Measurements from ENCODE around the gene FBRSL1. TPM values are rescaled to one million over a fixed set of nuclear protein-coding genes. Genes with fewer than 3 reads are reported as not detected.

The FBRSL1 gene
- total and polyA plus RNA-seq, 2 experiments from 2014 or later = 0.63 to 4.6 TPM

- Histone ChIP-seq H3F3A (ENCODE audit: insufficient read depth) (no peaks in the 10 kb centered on the region), H3K9me3 (ENCODE audit: low read depth) (no peaks in the 10 kb centered on the region), H3K4me2 (ENCODE audit: unreplicated experiment) (no peak overlapping the region), H4K20me1 (ENCODE audit: insufficient read depth) (no peaks in the 10 kb centered on the region), H3K4me3 (no peak overlapping the region), H3K9ac (no peak overlapping the region), H3K4me1 (ENCODE audit: insufficient read depth) (no peaks in the 10 kb centered on the region), H3K27ac (no peak overlapping the region), H2AFZ (no peak overlapping the region), H3K27me3 (replicated peaks; ENCODE audit: insufficient read depth) (0 out of 2 replicates have a peak, but pooled peaks cover 4% of the 10 kb centered on the region), H3K79me2 (ENCODE audit: insufficient read depth) (no peaks in the 10 kb centered on the region), H3K9me2 (ENCODE audit: insufficient read depth) (no peaks in the 10 kb centered on the region), H3K36me3 (ENCODE audit: low read depth) (no peaks in the 10 kb centered on the region)
- TF ChIP-seq EZH2 (IDR thresholded peaks at IDR 0.05; ENCODE audit: insufficient read depth, poor library complexity, severe bottlenecking) = no peak
- no peak for TF ChIP-seq EZH2phosphoT487 (IDR thresholded peaks at IDR 0.05; ENCODE audit: insufficient read depth, low read depth)
- DNase-seq = no peak
- in situ Hi-C loops (cut with MboI) = no loop called here
- WGBS, 2 experiments (ENCODE audit: low coverage in 1 of 2, low lambda C conversion rate in 2 of 2, missing lambda C conversion rate in 2 of 2) = 89 to 90% methylated on average over 23 to 26 of the region's 26 CpGs
Observed at GRCh38 chr12:132476038-132476414, 13.9 kb upstream of the FBRSL1 start.

GRCh38 chr12:132476421-132476820, 13.5 kb upstream of the FBRSL1 start:
- Histone ChIP-seq H3K4me3 (no peak overlapping the region), H3K36me3 (ENCODE audit: low read depth) (no peaks in the 10 kb centered on the region), H3K9me3 (ENCODE audit: low read depth) (no peaks in the 10 kb centered on the region), H3K4me1 (ENCODE audit: insufficient read depth) (no peaks in the 10 kb centered on the region), H2AFZ (no peak overlapping the region), H3K27me3 (replicated peaks; ENCODE audit: insufficient read depth) (0 out of 2 replicates have a peak, but pooled peaks cover 4% of the 10 kb centered on the region), H3K4me2 (ENCODE audit: unreplicated experiment) (no peak overlapping the region), H3F3A (ENCODE audit: insufficient read depth) (no peaks in the 10 kb centered on the region), H3K9ac (no peak overlapping the region), H3K9me2 (ENCODE audit: insufficient read depth) (no peaks in the 10 kb centered on the region), H3K27ac (no peak overlapping the region), H3K79me2 (ENCODE audit: insufficient read depth) (no peaks in the 10 kb centered on the region), H4K20me1 (ENCODE audit: insufficient read depth) (no peaks in the 10 kb centered on the region)
- 81 to 83% methylated on average over 17 to 18 of the region's 18 CpGs for WGBS, 2 experiments (ENCODE audit: low coverage in 1 of 2, low lambda C conversion rate in 2 of 2, missing lambda C conversion rate in 2 of 2)
- DNase-seq = no peak
- in situ Hi-C loops (cut with MboI) = no loop called here
- TF ChIP-seq EZH2 (IDR thresholded peaks at IDR 0.05; ENCODE audit: insufficient read depth, poor library complexity, severe bottlenecking) (no peak), EZH2phosphoT487 (IDR thresholded peaks at IDR 0.05; ENCODE audit: insufficient read depth, low read depth) (no peak)

GRCh38 chr12:132477017-132477702, 12.8 kb upstream of the FBRSL1 start:
- TF ChIP-seq EZH2 (IDR thresholded peaks at IDR 0.05; ENCODE audit: insufficient read depth, poor library complexity, severe bottlenecking) (no peak), EZH2phosphoT487 (IDR thresholded peaks at IDR 0.05; ENCODE audit: insufficient read depth, low read depth) (no peak)
- H3K9ac ChIP-seq = no peak overlapping the region
- no peaks in the 10 kb centered on the region for H4K20me1 ChIP-seq (ENCODE audit: insufficient read depth)
- no peak overlapping the region for H3K4me2 ChIP-seq (ENCODE audit: unreplicated experiment)
- no peak overlapping the region for H2AFZ ChIP-seq
- H3K27me3 ChIP-seq (replicated peaks; ENCODE audit: insufficient read depth) = 0 out of 2 replicates have a peak, but pooled peaks cover 4% of the 10 kb centered on the region
- no peaks in the 10 kb centered on the region for H3K9me3 ChIP-seq (ENCODE audit: low read depth)
- no peak for DNase-seq
- no peaks in the 10 kb centered on the region for H3K36me3 ChIP-seq (ENCODE audit: low read depth)
- no peaks in the 10 kb centered on the region for H3F3A ChIP-seq (ENCODE audit: insufficient read depth)
- no peak overlapping the region for H3K27ac ChIP-seq
- 48 to 65% methylated on average over 12 to 14 of the region's 14 CpGs for WGBS, 2 experiments (ENCODE audit: low coverage in 1 of 2, low lambda C conversion rate in 2 of 2, missing lambda C conversion rate in 2 of 2)
- in situ Hi-C loops (cut with MboI) = no loop called here
- H3K79me2 ChIP-seq (ENCODE audit: insufficient read depth) = no peaks in the 10 kb centered on the region
- H3K4me1 ChIP-seq (ENCODE audit: insufficient read depth) = no peaks in the 10 kb centered on the region
- no peaks in the 10 kb centered on the region for H3K9me2 ChIP-seq (ENCODE audit: insufficient read depth)
- no peak overlapping the region for H3K4me3 ChIP-seq

GRCh38 chr12:132477703-132478432, 12.1 kb upstream of the FBRSL1 start:
- Histone ChIP-seq H3F3A (ENCODE audit: insufficient read depth) (no peaks in the 10 kb centered on the region), H3K79me2 (ENCODE audit: insufficient read depth) (no peaks in the 10 kb centered on the region), H3K9me2 (ENCODE audit: insufficient read depth) (no peaks in the 10 kb centered on the region), H4K20me1 (ENCODE audit: insufficient read depth) (no peaks in the 10 kb centered on the region), H3K4me1 (ENCODE audit: insufficient read depth) (no peaks in the 10 kb centered on the region), H2AFZ (no peak overlapping the region), H3K27ac (no peak overlapping the region), H3K9me3 (ENCODE audit: low read depth) (no peaks in the 10 kb centered on the region), H3K4me3 (no peak overlapping the region), H3K4me2 (ENCODE audit: unreplicated experiment) (no peak overlapping the region), H3K27me3 (replicated peaks; ENCODE audit: insufficient read depth) (0 out of 2 replicates have a peak, but pooled peaks cover 4% of the 10 kb centered on the region), H3K9ac (no peak overlapping the region), H3K36me3 (ENCODE audit: low read depth) (no peaks in the 10 kb centered on the region)
- peak; percentile 26 for DNase-seq
- in situ Hi-C loops (cut with MboI) = no loop called here
- WGBS, 2 experiments (ENCODE audit: low coverage in 1 of 2, low lambda C conversion rate in 2 of 2, missing lambda C conversion rate in 2 of 2) = 67 to 69% methylated on average over 17 to 19 of the region's 19 CpGs
- TF ChIP-seq EZH2phosphoT487 (IDR thresholded peaks at IDR 0.05; ENCODE audit: insufficient read depth, low read depth) (no peak), EZH2 (IDR thresholded peaks at IDR 0.05; ENCODE audit: insufficient read depth, poor library complexity, severe bottlenecking) (no peak)

All from GM23248 (cell line).